ENCODE data around the gene FCSK. TPM values are rescaled to one million over a fixed set of nuclear protein-coding genes. Genes with fewer than 3 reads are reported as not detected.
A peak's percentile ranks its signal among the peaks of the same experiment; 100 is the strongest.

Gene FCSK
- total RNA-seq, 1 experiment from 2014 or later: 25.5 TPM

- ChIA-PET CTCF (interaction anchor here (0.7 to 1.2 kb wide), 7 partner anchors 19 to 48 kb away, joined by 3 to 11 read pairs (median 3); partner anchors contain the start of gene FCSK), POLR2A (interaction anchor here (0.6 to 1.2 kb wide), 16 partner anchors 9 to 128 kb away, joined by 3 to 41 read pairs (median 4); partner anchors contain the start of genes COG4, DDX19A, DDX19B and FCSK)
- Histone ChIP-seq H3K36me3 (ENCODE audit: control insufficient read depth, insufficient read depth, low read length) (0 out of 2 replicates have a peak, but pooled peaks cover 2% of the 10 kb centered on the region), H3K9me3 (no peaks in the 10 kb centered on the region), H3K4me1 (peaks cover 55% of the 10 kb centered on the region), H3K4me3 (ENCODE audit: low read depth, low read length) (no peak overlapping the region; the same call in 1 of the 2 replicates), H3K27me3 (replicated peaks; ENCODE audit: control insufficient read depth, insufficient read depth, low read length) (no peaks in the 10 kb centered on the region)
- Mint-ChIP-seq H3K4me3 (ENCODE audit: unreplicated experiment) (peak overlapping the region; percentile 66), H3K27me3 (ENCODE audit: insufficient read depth, unreplicated experiment) (no peaks in the 10 kb centered on the region), H3K27ac (ENCODE audit: unreplicated experiment) (peak overlapping the region; percentile 98), H3K4me1 (ENCODE audit: low read depth, unreplicated experiment) (peaks cover 44% of the 10 kb centered on the region), H3K36me3 (ENCODE audit: insufficient read depth, unreplicated experiment) (peaks cover 35% of the 10 kb centered on the region), H3K9me3 (ENCODE audit: unreplicated experiment) (no peaks in the 10 kb centered on the region)
- intact Hi-C loops (cut with micrococcal nuclease; ENCODE audit: unreplicated experiment): loop anchor here (1.0 to 5.0 kb wide), 6 partner anchors 12 to 46 kb away; partner anchors contain the start of genes FCSK and ST3GAL2
- no peak for DNase-seq
- TSS peak; percentile 58 for BruUV-seq (replicated peaks)
- TF ChIP-seq CTCF (IDR thresholded peaks at IDR 0.05; ENCODE audit: insufficient read depth in 1 of 2, low read depth in 1 of 2, low read length in 1 of 2, severe bottlenecking in 1 of 2, unreplicated experiment in 1 of 2): no peak
These were observed 26.6 kb upstream of the FCSK start for GRCh38 chr16:70427786-70428177.

GRCh38 chr16:70428178-70428998 is 26.0 kb upstream of the FCSK start:
- CTCF ChIA-PET: interaction anchor here (0.7 to 1.2 kb wide), 7 partner anchors 20 to 48 kb away, joined by 3 to 11 read pairs (median 3); partner anchors contain the start of gene FCSK
- no peak for TF ChIP-seq CTCF (IDR thresholded peaks at IDR 0.05; ENCODE audit: insufficient read depth in 1 of 2, low read depth in 1 of 2, low read length in 1 of 2, severe bottlenecking in 1 of 2, unreplicated experiment in 1 of 2)

More at GRCh38 chr16:70428178-70428998, 26.0 kb upstream of the FCSK start:
- Mint-ChIP-seq H3K4me1 (ENCODE audit: low read depth, unreplicated experiment) (peaks cover 46% of the 10 kb centered on the region), H3K36me3 (ENCODE audit: insufficient read depth, unreplicated experiment) (peaks cover 33% of the 10 kb centered on the region), H3K27ac (ENCODE audit: unreplicated experiment) (peak overlapping the region; percentile 98), H3K9me3 (ENCODE audit: unreplicated experiment) (no peaks in the 10 kb centered on the region), H3K27me3 (ENCODE audit: insufficient read depth, unreplicated experiment) (no peaks in the 10 kb centered on the region), H3K4me3 (ENCODE audit: unreplicated experiment) (peak overlapping the region; percentile 66)
- 0 out of 2 replicates have a peak, but pooled peaks cover 2% of the 10 kb centered on the region for H3K36me3 ChIP-seq (ENCODE audit: control insufficient read depth, insufficient read depth, low read length)
- H3K4me3 ChIP-seq (ENCODE audit: low read depth, low read length): peak overlapping the region; percentile 17
- TSS peak; percentile 99 for BruUV-seq (replicated peaks)
- H3K9me3 ChIP-seq: no peaks in the 10 kb centered on the region
- H3K27me3 ChIP-seq (replicated peaks; ENCODE audit: control insufficient read depth, insufficient read depth, low read length): no peaks in the 10 kb centered on the region
- POLR2A ChIA-PET: interaction anchor here (0.5 to 1.2 kb wide), 17 partner anchors 9 to 129 kb away, joined by 3 to 41 read pairs (median 4); partner anchors contain the start of genes COG4, DDX19A, DDX19B and FCSK
- DNase-seq: peak; percentile 96 to 99
- intact Hi-C loops (cut with micrococcal nuclease; ENCODE audit: unreplicated experiment): loop anchor here (1.0 to 5.0 kb wide), 6 partner anchors 11 to 47 kb away; partner anchors contain the start of genes FCSK and ST3GAL2
- H3K4me1 ChIP-seq: peaks cover 56% of the 10 kb centered on the region
